Body of pancreas (tissue), 4 donors: ENCODE results near the gene OTOGL. TPM values are rescaled to one million over a fixed set of nuclear protein-coding genes. Genes with fewer than 3 reads are reported as not detected.

ENCODE experiments used
- ATAC-seq: fragments of 150-250 bp; one replicate; pipeline ENCODE4 v1.9.1; 2016
- DNase-seq, 4 donors: peaks; one replicate each; pipeline ENCODE4 v3.0.0-alpha.2; 2019
- H3K27ac ChIP-seq, 4 donors: fragments of 200-600 bp; sonication (generic); 1 replicate in 3 of 4; 2 replicates in 1 of 4; pipeline versions ENCODE4 v1.5.1 to v1.6.1; 2016 to 2019; ENCODE audit warnings: mild to moderate bottlenecking in 1 of 4, mixed read lengths in 1 of 4, moderate library complexity in 1 of 4
- H3K27me3 ChIP-seq, 2 donors: fragments of 200-600 bp; sonication (generic); one replicate each; pipeline ENCODE4 v1.6.0; 2016; ENCODE audit warnings: mild to moderate bottlenecking in 1 of 2
- H3K36me3 ChIP-seq, 2 donors: fragments of 200-600 bp; sonication (generic); replicated peaks in 1 of 2; 2 replicates each; pipeline ENCODE4 v1.5.1; 2016; ENCODE audit warnings: low read depth in 2 of 2; ENCODE audit not compliant: insufficient read depth in 1 of 2
- H3K4me1 ChIP-seq: fragments of 200-600 bp; sonication (generic); one replicate; pipeline ENCODE4 v1.6.0; 2016
- H3K4me3 ChIP-seq, 2 donors: fragments of 200-600 bp; sonication (generic); 1 replicate in 1 of 2; 2 replicates in 1 of 2; pipeline ENCODE4 v1.5.1; 2016 to 2019
- H3K9me3 ChIP-seq, 3 donors: fragments of 200-600 bp; sonication (generic); 1 replicate in 2 of 3; 2 replicates in 1 of 3; pipeline ENCODE4 v1.5.1; 2016
- CTCF ChIP-seq, 7 experiments: fragments of 450-650 bp in 4 of 7; fragments of 200-600 bp in 3 of 7; sonication (generic) in 3 of 7; IDR thresholded peaks; one replicate each; pipeline ENCODE4 v1.5.1; 2016 to 2019; ENCODE audit warnings: antibody characterized with exemption in 7 of 7
- POLR2A ChIP-seq, 3 donors: fragments of 450-650 bp; IDR thresholded peaks; one replicate each; pipeline ENCODE4 v1.6.1; 2016; ENCODE audit warnings: antibody characterized with exemption in 3 of 3, mild to moderate bottlenecking in 2 of 3
- WGBS, 2 donors: methylation state at CpG; one replicate each; pipeline ENCODE4 v1.1.5; 2017; 5-methylcytosine and 5-hydroxymethylcytosine counted together
- intact Hi-C: fragments of 100-400 bp; cut with DNase I; formaldehyde crosslinking; loops from one replicate; pipeline ENCODE4 v1.15.1; 2023
- total RNA-seq, 2 donors: library from RNA; depleted of rRNA; stranded (reverse); fragments of >200 nt; gene quantifications; one replicate each; pipeline ENCODE4 v1.1.0, GENCODE V29; 2016

The OTOGL gene
- total RNA-seq, 2 donors from 2014 or later: 0.26 to 0.33 TPM

- no peaks in the 10 kb centered on the region for H3K9me3 ChIP-seq
- H3K27ac ChIP-seq: no peak overlapping the region
- H3K36me3 ChIP-seq: no peaks in the 10 kb centered on the region
- no peak overlapping the region for H3K4me3 ChIP-seq
- H3K4me1 ChIP-seq: no peaks in the 10 kb centered on the region
- 74 to 77% methylated on average over 3 of the region's 3 CpGs for WGBS, 2 donors
- H3K27me3 ChIP-seq: no peaks in the 10 kb centered on the region
- no peak for DNase-seq
- ATAC-seq: no peak
- intact Hi-C loops: no loop called here
- no peak for TF ChIP-seq POLR2A (IDR thresholded peaks at IDR 0.05)
Observed at GRCh38 chr12:80192087-80192486, 92.8 kb downstream of the OTOGL start.

DNA sequence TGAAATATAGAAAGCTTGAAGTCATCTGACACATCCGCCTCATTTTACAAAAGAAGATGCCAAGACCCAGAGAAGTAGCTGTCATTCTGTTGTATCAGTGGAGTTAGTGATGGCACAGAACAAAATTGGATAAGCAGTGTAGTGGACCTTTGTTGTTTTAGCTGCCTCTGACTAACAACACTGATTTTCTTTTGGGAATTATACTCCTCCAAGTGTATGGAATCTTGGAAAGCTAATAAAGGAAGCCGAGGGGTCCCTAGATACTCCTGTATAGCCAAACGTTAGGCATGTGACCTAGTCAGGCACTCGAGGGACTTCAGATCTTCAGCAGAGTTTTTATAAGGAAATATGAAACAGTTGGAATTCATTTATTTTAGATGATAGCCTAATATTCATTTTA is 94.5 kb downstream of the OTOGL start:
- Histone ChIP-seq H3K4me1 (no peaks in the 10 kb centered on the region), H3K27ac (no peak overlapping the region), H3K27me3 (no peaks in the 10 kb centered on the region), H3K9me3 (no peaks in the 10 kb centered on the region), H3K4me3 (no peak overlapping the region), H3K36me3 (no peaks in the 10 kb centered on the region)
- 46 to 48% methylated on average over 4 of the region's 4 CpGs for WGBS, 2 donors
- intact Hi-C loops: no loop called here
- DNase-seq (no peak), ATAC-seq (no peak)
- no peak for TF ChIP-seq CTCF (IDR thresholded peaks at IDR 0.05)
- no peak for TF ChIP-seq POLR2A (IDR thresholded peaks at IDR 0.05)

GRCh38 chr12:80195074-80195726 is 95.9 kb downstream of the OTOGL start:
- peak in 2 of 4 donors; percentile 10 to 25 for DNase-seq
- intact Hi-C loops: no loop called here
- Histone ChIP-seq H3K27ac (no peak overlapping the region), H3K9me3 (no peaks in the 10 kb centered on the region), H3K4me3 (no peak overlapping the region), H3K4me1 (no peaks in the 10 kb centered on the region), H3K27me3 (no peaks in the 10 kb centered on the region), H3K36me3 (no peaks in the 10 kb centered on the region)
- no peak for ATAC-seq
- 0 to 4% methylated on average over 1 of the region's 1 CpG for WGBS, 2 donors
- TF ChIP-seq CTCF (IDR thresholded peaks at IDR 0.05): peak in 6 of 7 experiments; percentile 9 to 43 (median 29)
- no peak for TF ChIP-seq POLR2A (IDR thresholded peaks at IDR 0.05)

- Histone ChIP-seq H3K27me3 (no peaks in the 10 kb centered on the region), H3K27ac (no peak overlapping the region), H3K4me1 (no peaks in the 10 kb centered on the region), H3K4me3 (no peak overlapping the region), H3K36me3 (no peaks in the 10 kb centered on the region), H3K9me3 (no peaks in the 10 kb centered on the region)
- no peak for DNase-seq
- WGBS, 2 donors: 68 to 79% methylated on average over 2 of the region's 2 CpGs
- no peak for TF ChIP-seq POLR2A (IDR thresholded peaks at IDR 0.05)
- TF ChIP-seq CTCF (IDR thresholded peaks at IDR 0.05): no peak
- intact Hi-C loops: no loop called here
- ATAC-seq: no peak
Observed at GRCh38 chr12:80195737-80196136, 96.4 kb downstream of the OTOGL start.

DNA sequence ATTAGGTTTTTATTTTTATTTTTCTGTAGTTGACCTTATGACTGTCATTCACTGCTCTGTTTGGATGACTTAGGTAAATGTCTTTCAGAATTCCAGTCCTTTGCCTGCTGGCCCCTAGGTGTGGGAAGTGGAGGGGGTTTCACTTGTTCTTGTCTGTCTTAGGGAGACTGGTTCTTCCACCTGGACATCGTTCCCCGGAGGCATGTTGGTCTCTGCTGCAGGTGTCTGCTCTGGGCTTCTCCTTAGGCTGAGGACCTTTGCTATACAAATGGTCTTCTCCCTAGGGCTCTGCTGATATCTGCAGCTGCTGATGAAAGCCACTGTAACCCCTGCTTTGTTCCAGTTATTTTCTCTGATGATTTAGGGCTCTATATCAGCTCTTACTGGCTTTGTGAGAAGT is 97.1 kb downstream of the OTOGL start:
- intact Hi-C loops: no loop called here
- no peaks in the 10 kb centered on the region for H3K36me3 ChIP-seq
- no peak overlapping the region for H3K4me3 ChIP-seq
- TF ChIP-seq POLR2A (IDR thresholded peaks at IDR 0.05) (no peak), CTCF (IDR thresholded peaks at IDR 0.05) (no peak)
- H3K9me3 ChIP-seq: no peaks in the 10 kb centered on the region
- WGBS, 2 donors: 80 to 89% methylated on average over 2 of the region's 2 CpGs
- no peaks in the 10 kb centered on the region for H3K27me3 ChIP-seq
- no peaks in the 10 kb centered on the region for H3K4me1 ChIP-seq
- DNase-seq (no peak), ATAC-seq (no peak)
- no peak overlapping the region for H3K27ac ChIP-seq
